Upper lobe of left lung (tissue), 6 donors: ENCODE data around the gene TP53I11. TPM values are rescaled to one million over a fixed set of nuclear protein-coding genes. Genes with fewer than 3 reads are reported as not detected.

Source experiments
- ATAC-seq, 2 donors: fragments of 200-7000 bp; cut with Tn5 transposase; one replicate each; pipeline ENCODE4 v1.9.1; 2022; ENCODE audit warnings: mild to moderate bottlenecking in 2 of 2, moderate library complexity in 2 of 2; ENCODE audit not compliant: low FRiP score in 2 of 2
- DNase-seq, 2 donors: peaks; one replicate each; pipeline ENCODE4 v3.0.0-alpha.2; 2019 to 2020
- H3K27ac ChIP-seq, 4 donors: fragments of 200-600 bp; sonication (generic); one replicate each; pipeline ENCODE4 v1.5.1; 2016 to 2019
- H3K27me3 ChIP-seq, 4 donors: fragments of 200-600 bp; sonication (generic); one replicate each; pipeline ENCODE4 v1.5.1; 2017 to 2019
- H3K36me3 ChIP-seq, 4 donors: fragments of 200-600 bp; sonication (generic); one replicate each; pipeline ENCODE4 v1.5.1; 2016 to 2019
- H3K4me1 ChIP-seq, 4 donors: fragments of 200-600 bp; sonication (generic); one replicate each; pipeline ENCODE4 v1.5.1; 2018 to 2019
- H3K4me3 ChIP-seq, 4 donors: fragments of 200-600 bp; sonication (generic); one replicate each; pipeline ENCODE4 v1.5.1; 2017 to 2019; ENCODE audit warnings: mild to moderate bottlenecking in 2 of 4, moderate library complexity in 1 of 4
- H3K9me3 ChIP-seq, 4 donors: fragments of 200-600 bp; sonication (generic); one replicate each; pipeline ENCODE4 v1.5.1; 2018 to 2019
- EP300 ChIP-seq, 4 donors: sonication (generic); formaldehyde crosslinking; IDR thresholded peaks; one replicate each; pipeline ENCODE4 v1.5.1; 2017; ENCODE audit warnings: antibody characterized with exemption in 4 of 4, control low read depth in 2 of 4
- POLR2A ChIP-seq, 4 donors: fragments of 450-650 bp; IDR thresholded peaks; one replicate each; pipeline ENCODE4 v1.5.1; 2016 to 2017; ENCODE audit warnings: antibody characterized with exemption in 4 of 4, mild to moderate bottlenecking in 2 of 4
- POLR2AphosphoS5 ChIP-seq, 2 donors: sonication (generic); formaldehyde crosslinking; IDR thresholded peaks; one replicate each; pipeline ENCODE4 v1.5.1; 2017; ENCODE audit warnings: antibody characterized with exemption in 2 of 2
- WGBS, 2 donors: methylation state at CpG; one replicate each; pipeline ENCODE4 v1.1.5; 2017 to 2018; 5-methylcytosine and 5-hydroxymethylcytosine counted together
- total RNA-seq, 6 donors: library from RNA; depleted of rRNA in 4 of 6; stranded (reverse); fragments of >200 nt in 4 of 6; gene quantifications; one replicate each; pipeline versions ENCODE4 v1.1.0 to v1.2.1, GENCODE V29; 2016 to 2021
- TF ChIP-seq, protein P1 (sequence below), 6 experiments: fragments of 450-650 bp in 4 of 6; fragments of 200-600 bp in 2 of 6; sonication (generic) in 2 of 6; IDR thresholded peaks; one replicate each; pipeline ENCODE4 v1.5.1; 2016 to 2019; ENCODE audit warnings: antibody characterized with exemption in 6 of 6
- donor health status: DM: no; HTN: no; CAD: no; lungs with moderate emphysema.
- donor health status: DM: no; HTN: yes; CAD: no; lungs with severe emphysema.

The TP53I11 gene
- total RNA-seq, 6 donors from 2014 or later: 55.3 to 127 (median 101) TPM

DNA sequence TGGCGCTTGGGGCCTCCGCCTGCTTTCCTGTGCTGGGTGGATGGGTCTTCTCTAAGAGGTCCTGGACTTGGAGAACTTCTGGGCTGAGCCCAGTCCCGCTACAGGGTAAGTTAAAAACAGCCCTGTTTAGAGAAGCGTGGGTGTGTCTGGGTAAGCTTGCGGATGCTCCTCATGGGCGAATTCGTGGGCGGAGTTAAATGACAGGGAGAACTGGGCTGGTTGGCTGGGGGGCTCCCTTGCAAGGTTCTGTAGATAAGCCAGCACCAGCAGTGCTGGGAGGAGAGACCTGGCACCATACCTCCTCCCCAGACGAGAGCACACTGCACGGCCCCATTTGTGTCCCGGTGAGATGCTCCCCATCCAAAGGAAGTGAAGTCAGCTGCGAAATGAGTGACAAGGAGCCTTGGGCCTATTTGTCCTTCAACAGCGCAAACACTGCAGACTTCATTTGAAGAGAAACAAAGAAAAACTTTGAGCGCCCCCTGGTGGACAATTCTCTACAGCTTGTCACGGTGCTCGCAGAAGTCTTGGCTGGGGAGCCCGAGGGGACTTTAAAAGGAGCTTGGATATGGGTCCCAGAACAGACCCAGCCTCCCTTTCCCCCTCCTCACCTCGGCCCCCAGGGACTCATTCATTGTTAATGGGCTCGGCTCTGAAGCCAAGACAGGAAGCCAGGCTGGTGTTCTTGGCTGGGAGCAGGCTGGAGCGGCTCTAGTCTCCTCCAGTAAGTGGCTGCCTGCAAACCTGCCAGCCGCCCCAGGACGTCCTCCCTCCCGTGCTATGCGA is 39.5 kb downstream of the TP53I11 start:
- Histone ChIP-seq H3K4me3 (no peak overlapping the region), H3K27me3 (no peaks in the 10 kb centered on the region), H3K9me3 (no peaks in the 10 kb centered on the region), H3K27ac (peak overlapping the region in 2 of 4 donors; percentile 17 to 55), H3K36me3 (no peaks in the 10 kb centered on the region), H3K4me1 (peaks cover 3 to 19% (median 9%) of the 10 kb centered on the region in 4 donors)
- TF ChIP-seq POLR2A (IDR thresholded peaks at IDR 0.05) (no peak), POLR2AphosphoS5 (IDR thresholded peaks at IDR 0.05) (no peak), EP300 (IDR thresholded peaks at IDR 0.05) (no peak)
- TF ChIP-seq, protein P1, sequence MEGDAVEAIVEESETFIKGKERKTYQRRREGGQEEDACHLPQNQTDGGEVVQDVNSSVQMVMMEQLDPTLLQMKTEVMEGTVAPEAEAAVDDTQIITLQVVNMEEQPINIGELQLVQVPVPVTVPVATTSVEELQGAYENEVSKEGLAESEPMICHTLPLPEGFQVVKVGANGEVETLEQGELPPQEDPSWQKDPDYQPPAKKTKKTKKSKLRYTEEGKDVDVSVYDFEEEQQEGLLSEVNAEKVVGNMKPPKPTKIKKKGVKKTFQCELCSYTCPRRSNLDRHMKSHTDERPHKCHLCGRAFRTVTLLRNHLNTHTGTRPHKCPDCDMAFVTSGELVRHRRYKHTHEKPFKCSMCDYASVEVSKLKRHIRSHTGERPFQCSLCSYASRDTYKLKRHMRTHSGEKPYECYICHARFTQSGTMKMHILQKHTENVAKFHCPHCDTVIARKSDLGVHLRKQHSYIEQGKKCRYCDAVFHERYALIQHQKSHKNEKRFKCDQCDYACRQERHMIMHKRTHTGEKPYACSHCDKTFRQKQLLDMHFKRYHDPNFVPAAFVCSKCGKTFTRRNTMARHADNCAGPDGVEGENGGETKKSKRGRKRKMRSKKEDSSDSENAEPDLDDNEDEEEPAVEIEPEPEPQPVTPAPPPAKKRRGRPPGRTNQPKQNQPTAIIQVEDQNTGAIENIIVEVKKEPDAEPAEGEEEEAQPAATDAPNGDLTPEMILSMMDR (IDR thresholded peaks at IDR 0.05): peak; percentile 72 to 85 (median 80)
- peak; percentile 70 to 82 for ATAC-seq
- 22 to 42% methylated on average over 13 to 24 of the region's 24 CpGs for WGBS, 2 donors
- peak in 1 of 2 donors; percentile 77 for DNase-seq

DNA sequence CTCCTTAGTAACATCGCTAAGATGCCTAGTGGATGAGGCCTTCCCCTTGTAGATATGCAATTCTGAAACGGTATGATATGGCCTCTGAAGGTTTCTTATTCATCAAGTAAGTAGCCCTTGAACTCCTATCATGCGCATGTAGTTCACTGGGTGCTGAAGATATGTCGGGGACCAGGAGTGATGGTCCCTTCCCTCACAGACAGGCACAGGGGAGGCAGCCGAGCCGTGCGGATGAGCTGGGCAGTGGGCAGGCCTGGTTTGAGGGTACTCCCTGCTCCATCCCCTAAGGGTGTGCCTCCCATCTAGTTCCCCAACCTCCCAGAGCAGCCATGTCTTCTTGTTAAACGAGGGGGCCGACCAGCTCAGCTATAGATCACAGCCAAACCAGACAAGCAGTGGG is 40.1 kb downstream of the TP53I11 start:
- no peak for DNase-seq
- ATAC-seq: no peak
- H3K4me1 ChIP-seq: peaks cover 3 to 19% (median 9%) of the 10 kb centered on the region in 4 donors
- H3K4me3 ChIP-seq: no peak overlapping the region
- WGBS, 2 donors: 88 to 91% methylated on average over 7 to 9 of the region's 9 CpGs
- TF ChIP-seq EP300 (IDR thresholded peaks at IDR 0.05): no peak
- H3K36me3 ChIP-seq: no peaks in the 10 kb centered on the region
- no peaks in the 10 kb centered on the region for H3K9me3 ChIP-seq
- H3K27ac ChIP-seq: peak overlapping the region in 1 of 4 donors; percentile 17
- H3K27me3 ChIP-seq: no peaks in the 10 kb centered on the region

DNA sequence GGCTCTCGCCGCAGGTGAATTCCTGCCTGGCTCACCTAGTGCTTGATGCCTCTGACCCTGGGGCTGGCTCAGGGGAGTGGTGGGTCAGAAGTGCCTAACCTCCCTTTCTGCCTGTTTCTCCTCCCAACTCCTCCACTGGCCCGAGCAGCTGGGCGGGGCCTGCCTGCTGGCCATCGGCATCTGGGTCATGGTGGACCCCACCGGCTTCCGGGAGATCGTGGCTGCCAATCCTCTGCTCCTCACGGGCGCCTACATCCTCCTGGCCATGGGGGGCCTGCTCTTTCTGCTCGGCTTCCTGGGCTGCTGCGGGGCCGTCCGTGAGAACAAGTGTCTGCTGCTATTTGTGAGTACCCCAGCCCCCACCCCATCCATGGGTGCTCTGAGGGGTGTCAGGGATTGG is 41.1 kb downstream of the TP53I11 start:
- Histone ChIP-seq H3K27ac (no peak overlapping the region), H3K27me3 (no peaks in the 10 kb centered on the region), H3K36me3 (no peaks in the 10 kb centered on the region), H3K9me3 (no peaks in the 10 kb centered on the region), H3K4me3 (no peak overlapping the region), H3K4me1 (peaks cover 3 to 19% (median 9%) of the 10 kb centered on the region in 4 donors)
- ATAC-seq: no peak
- TF ChIP-seq EP300 (IDR thresholded peaks at IDR 0.05) (no peak), POLR2AphosphoS5 (IDR thresholded peaks at IDR 0.05) (no peak), POLR2A (IDR thresholded peaks at IDR 0.05) (no peak)
- TF ChIP-seq, protein P1 (IDR thresholded peaks at IDR 0.05): no peak
- no peak for DNase-seq
- WGBS, 2 donors: 92 to 93% methylated on average over 14 of the region's 14 CpGs

- no peaks in the 10 kb centered on the region for H3K9me3 ChIP-seq
- 45 to 61% methylated on average over 5 of the region's 5 CpGs for WGBS, 2 donors
- H3K4me1 ChIP-seq: peaks cover 3 to 10% (median 6%) of the 10 kb centered on the region in 4 donors
- H3K27me3 ChIP-seq: no peaks in the 10 kb centered on the region
- H3K36me3 ChIP-seq: no peaks in the 10 kb centered on the region
- ATAC-seq (no peak), DNase-seq (no peak)
- no peak for TF ChIP-seq POLR2AphosphoS5 (IDR thresholded peaks at IDR 0.05)
- TF ChIP-seq, protein P1 (IDR thresholded peaks at IDR 0.05): no peak
- TF ChIP-seq EP300 (IDR thresholded peaks at IDR 0.05): no peak
- no peak for TF ChIP-seq POLR2A (IDR thresholded peaks at IDR 0.05)
- no peak overlapping the region for H3K4me3 ChIP-seq
- no peak overlapping the region for H3K27ac ChIP-seq
These were observed 44.0 kb downstream of the TP53I11 start for GRCh38 chr11:44906649-44907048.

- Histone ChIP-seq H3K36me3 (no peaks in the 10 kb centered on the region), H3K4me1 (no peaks in the 10 kb centered on the region), H3K9me3 (no peaks in the 10 kb centered on the region), H3K27me3 (no peaks in the 10 kb centered on the region), H3K4me3 (no peak overlapping the region), H3K27ac (no peak overlapping the region)
- WGBS, 2 donors: 86 to 88% methylated on average over 9 of the region's 9 CpGs
- ATAC-seq (no peak), DNase-seq (no peak)
- TF ChIP-seq POLR2A (IDR thresholded peaks at IDR 0.05): no peak
- no peak for TF ChIP-seq EP300 (IDR thresholded peaks at IDR 0.05)
- TF ChIP-seq, protein P1 (IDR thresholded peaks at IDR 0.05): no peak
- no peak for TF ChIP-seq POLR2AphosphoS5 (IDR thresholded peaks at IDR 0.05)
These were observed 45.4 kb downstream of the TP53I11 start for GRCh38 chr11:44905131-44905866.
